Measurements from ENCODE around the gene NALCN.
A peak's percentile ranks its signal among the peaks of the same experiment; 100 is the strongest.

Gene NALCN

DNA sequence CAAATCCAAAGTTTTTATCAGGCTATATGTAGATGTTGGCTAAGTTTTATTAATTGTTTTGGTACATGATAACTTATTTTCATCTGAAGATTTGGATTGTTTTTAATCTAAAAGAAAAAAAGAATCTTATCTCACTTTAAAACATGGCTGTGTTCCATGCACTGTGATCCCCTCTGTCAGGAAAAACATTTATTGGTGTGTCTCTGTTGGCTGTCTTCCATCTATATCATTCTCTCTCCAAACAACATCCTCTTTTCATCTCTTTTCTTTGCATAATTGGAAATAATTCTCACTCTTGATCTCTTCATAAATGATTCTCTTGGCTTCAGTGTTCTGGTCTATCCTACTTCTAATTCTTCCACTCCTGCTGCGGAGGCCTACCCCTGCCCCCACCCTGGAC lies 4.2 kb downstream of the NALCN start:
- DNase-seq: no peak

DNA sequence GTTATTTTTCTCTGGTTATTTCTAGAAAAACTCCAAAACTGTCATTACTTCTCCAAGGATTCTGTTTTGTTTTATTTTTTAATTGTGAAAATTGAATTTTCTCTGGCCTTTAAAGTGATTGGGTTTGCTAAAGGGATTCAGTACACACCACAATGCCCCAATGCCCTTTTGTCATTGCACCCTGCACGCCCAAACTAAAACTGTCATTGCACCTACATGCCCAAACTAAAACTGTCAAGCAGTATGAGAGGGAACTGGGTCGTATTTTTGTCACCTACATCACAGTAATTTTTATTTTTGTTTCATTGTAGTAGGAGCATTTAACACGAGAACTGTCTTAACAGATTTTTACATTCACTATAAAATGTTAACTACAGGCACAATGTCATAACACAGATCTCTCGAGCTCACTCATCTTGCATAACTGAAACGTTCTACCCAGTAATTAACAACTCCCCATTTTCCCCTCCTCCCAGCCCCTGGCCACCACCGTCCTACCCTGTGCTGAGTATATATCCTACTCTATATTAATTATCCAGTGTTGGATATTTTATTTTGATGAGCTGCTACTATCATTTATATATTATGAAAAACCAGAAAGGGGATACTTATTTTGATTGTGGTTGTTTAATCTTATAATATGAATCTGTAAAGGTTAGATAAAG lies 7.2 kb downstream of the NALCN start:
- no peak for DNase-seq

DNA sequence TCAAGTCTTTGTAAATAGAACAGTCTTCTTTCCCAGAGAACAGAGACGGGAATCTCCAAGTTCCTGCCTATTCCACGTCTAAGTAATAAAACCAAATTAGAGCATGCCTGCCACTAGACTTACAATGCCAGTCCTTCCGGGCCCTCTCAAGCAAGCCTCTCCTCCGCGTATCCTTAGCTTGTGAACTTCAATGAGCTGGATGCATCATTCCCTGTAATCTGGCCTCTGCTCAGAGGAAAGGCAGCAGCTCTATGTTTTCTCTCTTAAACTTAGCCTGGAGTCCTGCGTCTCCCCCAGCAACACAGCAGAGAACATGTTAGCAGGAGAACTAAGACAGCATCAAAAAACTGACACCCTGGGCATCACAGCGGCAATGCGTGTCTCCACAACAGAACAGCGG lies 8.2 kb downstream of the NALCN start:
- DNase-seq: no peak

DNA sequence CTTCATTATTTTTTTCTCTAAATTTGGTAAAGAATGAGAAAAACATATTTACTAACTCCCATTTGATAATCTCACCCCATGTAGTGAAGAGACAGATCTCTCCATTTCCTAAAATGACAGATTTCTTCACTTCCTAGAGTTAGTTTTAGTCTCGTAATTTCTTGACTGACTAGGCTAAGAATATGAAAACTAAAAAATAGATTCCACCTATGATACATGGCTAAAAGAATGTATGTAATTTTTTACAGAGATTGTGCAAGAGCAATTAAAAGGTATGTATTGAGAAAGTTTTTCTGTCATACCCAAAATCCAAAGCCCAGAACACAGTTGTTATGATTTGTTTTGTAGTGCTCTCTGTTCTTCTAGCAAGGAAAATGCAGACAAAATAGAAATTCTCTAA lies 9.5 kb downstream of the NALCN start:
- DNase-seq: no peak

DNA sequence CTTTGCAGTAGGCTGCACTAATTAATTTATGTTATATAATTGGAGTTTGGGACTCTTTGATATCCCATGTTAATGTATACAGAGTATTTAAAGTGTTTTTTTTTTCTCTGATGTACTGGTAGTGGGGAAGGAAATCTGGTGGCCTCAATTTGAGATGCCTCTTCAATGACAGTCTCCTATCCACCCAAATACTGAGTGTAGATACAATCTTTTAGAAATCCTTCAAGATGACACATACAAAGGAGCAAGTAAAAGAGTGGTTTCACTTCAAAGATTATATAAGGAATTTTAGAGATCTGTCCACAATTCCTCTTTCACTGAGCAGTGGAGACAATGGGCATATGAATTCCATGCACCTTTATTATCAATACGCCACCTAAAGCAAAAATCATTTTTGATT lies 15.1 kb downstream of the NALCN start:
- no peak for DNase-seq

DNA sequence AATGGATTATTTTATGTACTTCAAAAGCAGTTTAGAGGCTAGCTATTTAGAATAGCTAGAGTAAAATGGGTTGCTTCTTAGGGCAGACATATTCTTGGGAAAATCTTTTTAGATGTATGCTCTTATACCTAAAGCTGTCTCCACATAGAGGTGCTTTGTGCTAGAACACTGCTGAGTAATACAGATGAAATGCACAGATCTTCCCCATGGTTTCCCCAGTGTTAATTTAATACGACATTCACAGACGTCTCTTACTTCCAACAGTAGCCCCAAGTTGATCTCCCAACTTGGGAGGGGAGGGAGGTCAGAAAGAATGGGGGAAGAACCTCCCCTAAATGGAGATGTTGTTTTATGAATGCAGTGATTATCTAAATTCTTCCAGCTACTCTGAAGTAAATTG lies 16.9 kb downstream of the NALCN start:
- DNase-seq: no peak

DNA sequence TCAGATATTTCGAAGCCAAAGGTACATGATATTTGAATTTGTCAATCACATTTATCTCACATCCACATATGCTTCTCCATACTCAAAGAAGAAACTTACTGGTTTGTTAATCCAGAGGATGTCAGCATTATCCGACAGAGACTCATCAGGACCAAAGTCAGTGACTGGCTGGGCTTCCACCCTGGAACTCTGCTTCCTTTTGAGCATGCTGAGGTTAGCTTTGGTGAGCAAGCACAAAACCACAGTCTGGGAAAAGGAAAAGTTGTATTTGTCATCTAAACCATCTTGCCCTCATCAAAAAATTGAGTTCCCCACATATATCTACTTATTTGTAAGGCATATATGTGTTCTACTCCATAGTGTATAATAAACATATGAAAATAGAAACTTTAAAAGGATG lies 17.4 kb downstream of the NALCN start:
- no peak for DNase-seq

DNA sequence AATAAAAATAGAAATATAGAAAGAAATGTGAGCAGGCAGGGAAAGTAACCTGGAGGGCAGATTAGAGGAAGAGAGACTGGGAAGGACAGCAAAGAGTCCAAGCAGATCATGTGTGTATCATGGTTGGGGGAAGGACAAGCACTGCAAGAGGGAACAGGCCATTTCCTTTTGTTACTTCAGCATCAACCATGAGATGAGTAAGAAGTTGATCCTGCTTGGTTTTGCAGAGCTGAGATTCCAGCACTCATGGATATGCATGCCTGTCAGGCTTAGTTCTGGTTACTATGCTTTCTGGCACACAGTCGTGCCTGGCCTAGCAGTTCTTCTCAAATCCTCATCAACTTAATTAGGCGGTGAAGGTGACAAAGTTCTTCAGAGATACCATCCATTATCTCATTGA lies 18.1 kb downstream of the NALCN start:
- no peak for DNase-seq

DNA sequence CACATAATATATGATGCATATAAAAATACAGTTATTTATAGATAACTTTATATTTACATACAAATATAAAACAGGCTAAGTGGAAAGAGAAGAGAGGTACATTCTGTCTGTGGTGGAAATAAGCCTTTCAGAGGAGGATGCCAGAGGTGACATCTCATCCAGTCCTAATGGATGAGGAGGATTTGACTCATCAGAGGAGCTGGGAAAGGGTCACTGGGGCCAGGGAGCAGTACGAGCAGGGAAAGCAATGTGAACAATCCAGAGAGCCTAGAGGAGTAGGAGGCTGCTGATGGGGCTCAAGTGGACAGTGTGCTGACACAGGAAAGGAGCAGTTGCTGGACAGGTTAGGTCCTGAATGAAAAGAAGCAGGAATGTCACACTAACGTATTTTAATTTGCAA lies 18.6 kb downstream of the NALCN start:
- peak; percentile 28 for DNase-seq

DNA sequence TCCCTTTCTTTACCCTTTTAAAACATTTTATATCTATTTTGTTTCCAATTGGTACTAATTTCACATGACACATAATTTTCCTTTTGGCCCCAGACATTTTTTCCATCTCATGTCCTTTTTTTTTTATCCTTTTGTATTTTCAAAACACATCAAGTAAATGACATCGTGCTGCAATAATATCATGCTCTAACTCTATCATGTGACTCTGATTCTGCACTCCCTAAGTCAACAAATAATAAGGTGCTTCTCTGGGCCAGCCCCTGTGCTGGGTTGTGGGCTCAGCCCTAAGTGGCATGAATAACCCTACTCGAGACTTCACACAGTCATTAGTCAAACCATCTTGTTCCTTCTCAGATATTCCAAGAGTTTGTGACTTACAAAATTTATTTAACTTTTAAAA lies 21.7 kb downstream of the NALCN start:
- no peak for DNase-seq

DNA sequence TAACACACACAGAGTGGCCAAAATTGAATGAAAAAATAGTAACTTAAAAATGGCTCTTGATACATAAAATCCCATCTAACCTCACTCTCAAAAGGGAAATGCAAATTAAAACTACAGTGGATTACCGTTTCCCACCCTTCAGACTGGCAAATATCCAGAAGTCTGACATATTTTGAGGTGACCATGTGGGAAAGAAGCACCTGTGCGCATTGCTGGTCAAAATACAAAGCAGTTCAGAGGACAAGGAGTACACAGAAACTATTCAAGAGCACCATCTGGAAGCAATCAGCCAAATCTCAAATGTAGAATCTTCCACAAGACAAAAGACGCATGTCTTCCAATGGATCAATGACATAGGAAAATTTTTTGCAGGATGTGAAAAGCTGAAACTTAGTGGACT lies 23.2 kb downstream of the NALCN start:
- no peak for DNase-seq

DNA sequence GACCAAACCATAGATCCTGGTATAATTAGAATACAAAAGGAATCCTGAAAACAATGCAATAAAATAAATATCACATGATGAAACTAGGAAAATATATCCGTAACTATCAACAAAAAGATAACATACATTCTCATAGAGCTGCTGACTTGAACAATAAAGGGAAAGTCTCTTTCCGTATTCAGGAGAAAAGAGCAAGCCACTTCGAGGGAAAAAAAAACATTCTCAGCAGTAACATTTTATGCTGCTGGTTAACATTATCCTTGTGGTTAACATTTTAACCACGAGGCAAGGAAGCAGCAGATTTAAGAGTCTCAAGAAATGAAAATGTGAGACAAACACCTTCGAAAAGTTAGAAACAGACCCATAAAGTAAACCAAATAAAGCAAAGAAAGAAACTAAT lies 25.8 kb downstream of the NALCN start:
- DNase-seq: no peak

DNA sequence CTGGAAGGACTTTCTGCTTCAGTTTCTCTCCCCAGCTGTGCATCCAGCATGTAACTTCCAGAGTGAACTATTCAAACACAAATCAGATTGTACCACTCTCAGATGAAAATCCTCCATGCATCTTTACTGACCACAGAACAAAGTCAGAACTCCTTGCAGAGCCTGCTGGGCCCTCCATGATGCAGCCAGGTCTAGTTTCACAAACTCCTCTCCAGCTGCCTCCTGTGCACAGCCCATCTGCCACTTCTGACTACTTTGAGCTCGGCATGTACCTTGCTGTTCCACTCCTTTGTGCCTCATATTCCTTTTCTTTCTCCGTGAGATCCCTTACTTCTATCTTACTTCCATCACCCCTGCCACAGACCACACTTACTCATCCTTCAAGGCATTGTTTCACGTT lies 31.4 kb downstream of the NALCN start:
- no peak for DNase-seq

DNA sequence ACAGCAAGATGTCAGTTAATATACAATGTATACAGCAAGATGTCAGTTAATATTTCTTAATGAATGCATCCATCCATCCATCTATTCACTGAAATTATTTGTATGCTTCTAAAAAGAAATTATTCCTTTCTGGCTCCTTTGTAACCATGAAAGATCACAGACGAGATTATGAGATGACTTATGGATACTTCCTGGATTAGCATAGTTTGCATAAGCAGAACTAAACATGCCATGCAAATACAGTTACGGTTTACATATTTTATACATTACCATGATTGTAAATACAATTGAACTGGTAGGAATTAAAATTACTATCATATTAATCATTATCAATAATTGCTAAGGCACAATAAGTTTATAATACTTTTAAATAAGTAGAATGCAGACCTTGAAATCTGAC lies 32.7 kb downstream of the NALCN start:
- no peak for DNase-seq

DNA sequence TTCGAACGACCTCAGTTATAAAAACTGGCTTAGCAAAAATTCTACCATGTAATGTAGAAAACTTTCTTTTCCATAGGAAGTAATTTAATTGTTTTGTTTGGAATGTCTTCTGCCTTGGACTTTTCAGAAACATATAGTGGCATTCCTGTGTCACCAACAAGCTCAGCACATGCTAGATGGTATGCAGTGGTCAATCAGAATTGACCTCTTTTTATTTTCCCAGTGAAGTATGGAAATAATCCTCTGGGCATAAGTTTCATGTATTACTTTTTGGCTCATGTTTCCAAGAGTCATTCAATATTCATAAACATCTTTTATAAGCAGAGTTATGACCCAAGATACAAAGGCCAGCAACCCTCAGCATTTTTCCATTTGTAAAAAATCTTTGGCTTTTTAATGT lies 33.6 kb downstream of the NALCN start:
- no peak for DNase-seq

DNA sequence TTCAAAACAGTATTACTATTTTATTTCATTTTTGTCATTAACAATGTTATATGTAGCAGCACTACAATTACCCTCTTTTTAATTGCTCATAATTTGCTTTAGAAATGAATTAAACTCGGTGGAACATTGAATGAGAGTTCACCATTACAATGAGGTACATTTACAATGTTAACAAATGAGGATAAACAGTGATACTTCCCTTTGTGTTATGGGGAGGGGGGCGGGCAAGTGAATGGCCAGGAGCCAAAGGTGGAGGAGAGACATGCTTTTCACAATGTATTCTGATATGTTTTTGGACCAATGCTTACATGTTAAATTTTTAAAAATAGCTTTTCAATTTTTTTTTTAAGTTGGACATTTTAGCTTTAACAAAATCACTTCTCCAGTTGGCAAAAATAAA lies 34.2 kb downstream of the NALCN start:
- no peak for DNase-seq

DNA sequence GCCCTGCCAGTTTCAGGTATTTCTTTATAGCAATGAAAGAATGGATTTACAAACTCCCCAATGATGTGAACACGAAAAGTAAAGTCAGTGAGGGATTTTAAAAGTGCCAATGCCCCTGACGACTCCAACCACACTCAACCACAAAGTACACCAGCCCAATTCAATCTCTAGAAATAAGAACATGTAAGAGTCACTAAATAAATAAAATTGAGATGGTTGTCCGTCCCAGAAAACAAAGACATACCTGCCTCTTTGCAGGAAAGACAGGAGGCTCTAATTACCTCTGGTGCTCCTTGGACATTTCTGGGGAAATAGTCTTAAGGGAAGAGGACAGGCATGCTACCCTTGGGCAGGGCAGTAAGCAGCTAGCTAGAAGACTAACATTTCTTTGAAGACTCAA lies 55.8 kb downstream of the NALCN start:
- no peak for DNase-seq

DNA sequence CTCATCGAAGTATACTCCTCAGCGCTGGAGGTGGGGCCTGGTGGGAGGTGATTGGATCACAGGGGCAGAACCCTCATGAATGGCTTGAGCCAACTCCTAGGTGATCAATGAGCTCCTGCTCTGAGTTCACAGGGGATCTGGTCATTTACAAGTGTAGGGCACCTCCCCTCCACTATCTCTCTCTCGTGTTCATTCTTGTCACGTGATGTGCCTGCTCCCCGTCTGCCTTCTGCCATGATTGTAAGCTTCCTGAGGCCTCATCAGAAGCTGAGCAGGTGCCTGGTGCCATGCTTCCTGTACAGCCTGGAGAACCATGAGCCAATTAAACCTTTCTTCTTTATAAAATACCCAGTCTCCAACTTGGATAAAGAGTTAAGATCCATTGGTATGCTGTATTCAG lies 61.4 kb downstream of the NALCN start:
- no peak for DNase-seq

DNA sequence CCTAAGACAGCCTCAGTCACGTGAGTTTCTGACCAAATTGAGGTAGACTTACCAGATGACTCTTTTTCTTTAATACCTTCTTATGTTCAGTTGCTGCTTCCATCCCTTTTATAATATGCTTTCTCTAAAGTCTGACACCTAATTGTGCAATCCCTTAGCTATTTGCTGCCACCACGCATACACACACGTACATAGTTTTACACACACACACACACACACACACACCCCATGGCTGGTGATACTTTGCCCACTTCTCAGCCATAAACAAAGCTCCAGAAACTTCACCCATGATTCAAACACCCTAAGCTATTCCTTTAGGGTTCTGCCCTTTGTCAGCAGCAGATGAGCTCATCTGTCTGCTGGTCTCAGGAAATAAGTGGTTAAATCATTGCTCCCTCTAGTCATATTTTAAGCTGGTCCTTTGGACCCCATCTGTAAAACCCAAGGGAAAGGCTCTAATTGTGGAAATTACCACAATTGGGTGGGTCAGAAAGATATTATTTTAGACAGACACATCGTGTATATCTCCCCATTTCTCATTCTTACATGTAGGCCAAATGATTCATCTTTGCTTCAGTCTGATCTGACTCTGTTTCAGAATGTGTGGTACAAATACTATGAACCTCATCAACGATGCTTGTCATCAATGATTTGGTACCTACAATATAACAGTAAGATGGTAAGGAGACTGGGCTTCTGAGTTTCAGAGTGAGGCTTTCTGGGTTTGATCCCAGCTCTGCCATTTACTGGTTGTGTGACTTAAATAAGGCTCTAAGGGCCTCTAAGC lies 69.2 kb downstream of the NALCN start:
- no peak for DNase-seq

DNA sequence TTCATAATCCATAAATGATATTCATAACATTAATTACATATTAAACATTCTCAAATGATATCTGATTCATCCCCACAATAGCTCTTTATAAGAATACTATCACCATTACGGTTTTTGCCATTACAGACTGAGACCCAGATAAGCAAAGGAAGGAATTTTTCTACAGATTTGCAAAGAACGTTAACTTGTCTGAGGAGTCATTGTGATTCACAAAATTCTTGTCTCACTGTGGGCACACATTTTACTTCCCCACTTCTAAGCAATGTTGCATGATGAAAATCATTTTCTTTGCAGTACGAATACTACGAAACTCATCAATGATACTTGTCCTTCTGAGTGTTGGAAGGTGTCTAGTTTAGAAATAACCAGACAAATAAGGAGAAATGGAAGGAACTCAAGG lies 70.1 kb downstream of the NALCN start:
- no peak for DNase-seq

DNA sequence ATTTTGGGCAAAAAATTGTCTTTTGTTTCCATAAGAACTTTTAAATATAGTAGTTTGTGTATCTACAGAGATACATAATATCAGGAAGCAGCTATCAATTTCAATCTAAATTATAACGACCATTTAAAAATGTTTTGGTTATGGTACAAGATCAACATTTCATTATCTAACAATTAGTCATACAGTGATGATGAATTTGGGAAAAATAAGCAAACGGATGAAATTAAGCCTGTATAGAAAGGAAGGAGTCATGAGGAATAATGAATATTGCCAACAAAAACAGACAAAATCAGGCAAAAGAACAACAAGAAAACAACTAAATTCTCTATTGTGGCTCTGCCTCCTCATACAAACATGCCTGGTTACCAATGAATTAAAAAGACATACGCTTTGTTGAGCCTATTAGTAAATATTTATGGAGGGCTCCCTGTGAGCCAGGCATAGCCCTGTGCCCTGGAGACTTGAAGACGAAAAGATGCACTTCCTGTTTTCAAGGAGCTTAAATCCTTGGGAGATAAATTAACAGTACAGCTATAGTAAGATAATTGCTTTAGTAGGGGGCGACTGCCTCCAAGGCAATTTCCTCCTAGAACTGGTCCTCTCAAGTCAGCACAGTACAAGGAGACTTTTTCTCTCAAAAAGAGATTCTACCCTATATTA lies 73.0 kb downstream of the NALCN start:
- no peak for DNase-seq

DNA sequence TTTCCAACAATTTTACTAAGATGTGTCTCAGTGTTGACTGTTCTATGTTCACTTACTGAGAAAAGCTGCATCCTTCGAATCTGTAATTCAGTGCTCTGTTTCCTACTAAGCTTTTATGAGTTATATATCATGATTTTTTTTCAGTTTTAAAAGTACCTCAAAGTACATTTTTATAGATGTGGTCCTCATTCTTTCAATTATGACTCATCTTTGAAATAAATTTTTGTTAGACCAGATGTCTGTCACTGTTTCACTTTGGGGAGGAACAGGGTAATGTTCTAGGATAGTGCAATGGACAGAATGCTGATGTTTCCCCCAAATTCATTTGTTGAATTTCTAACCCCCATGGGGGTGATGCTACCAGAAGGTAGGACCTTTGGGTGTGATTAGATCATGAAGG lies 74.8 kb downstream of the NALCN start:
- no peak for DNase-seq

DNA sequence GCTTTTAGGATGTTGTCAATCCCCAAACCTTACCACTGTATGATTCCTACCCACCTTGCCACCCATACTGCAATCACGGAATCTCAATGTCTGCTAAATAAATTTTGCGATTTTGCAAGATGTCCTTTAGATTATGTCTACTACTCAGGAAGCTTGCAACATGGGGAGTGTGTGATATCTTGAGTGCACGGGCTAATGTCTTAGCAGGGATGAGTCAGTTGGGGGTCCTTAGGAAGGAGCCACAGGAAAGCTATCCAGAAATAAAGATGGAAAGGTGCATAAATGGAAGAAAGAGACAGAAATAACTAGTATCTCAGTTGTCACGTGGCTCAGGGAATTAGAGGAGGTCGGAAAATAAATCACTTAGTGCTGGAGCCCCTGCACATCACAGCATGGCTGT lies 77.1 kb downstream of the NALCN start:
- no peak for DNase-seq

DNA sequence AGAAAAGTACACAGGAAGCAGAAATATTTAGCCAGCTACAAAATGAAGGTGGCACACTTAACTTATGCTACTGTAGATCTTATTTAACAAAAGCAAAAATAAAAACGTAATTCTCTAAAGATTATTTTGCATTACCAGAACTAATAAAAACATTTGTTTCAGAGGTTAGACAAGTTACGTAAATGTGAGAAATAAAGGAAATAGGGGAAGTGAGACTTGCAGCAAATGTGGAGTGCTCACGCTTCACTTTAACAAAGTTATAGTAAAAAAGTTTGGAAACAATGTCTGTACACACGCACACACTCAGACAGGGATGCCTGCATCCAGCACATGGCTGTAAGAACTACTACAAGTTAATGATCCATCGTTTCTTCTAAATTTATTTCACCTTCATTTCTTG lies 83.7 kb downstream of the NALCN start:
- no peak for DNase-seq
